ENCODE measurements around the gene KIRREL1.

KIRREL1 gene

DNA sequence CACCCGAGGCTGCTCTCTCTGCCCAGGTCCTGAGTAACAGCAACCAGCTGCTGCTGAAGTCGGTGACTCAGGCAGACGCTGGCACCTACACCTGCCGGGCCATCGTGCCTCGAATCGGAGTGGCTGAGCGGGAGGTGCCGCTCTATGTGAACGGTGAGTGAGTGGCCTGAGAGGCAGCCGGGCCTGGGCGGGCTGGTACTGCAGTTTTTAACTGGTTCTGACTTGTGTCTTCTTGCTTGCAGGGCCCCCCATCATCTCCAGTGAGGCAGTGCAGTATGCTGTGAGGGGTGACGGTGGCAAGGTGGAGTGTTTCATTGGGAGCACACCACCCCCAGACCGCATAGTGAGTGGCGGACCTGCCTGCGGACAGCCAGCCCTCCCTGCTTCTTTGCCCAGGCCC, 96.0 kb downstream of the KIRREL1 start:
- Mint-ChIP-seq H3K36me3 (no peaks in the 10 kb centered on the region), H3K27me3 (no peaks in the 10 kb centered on the region), H3K4me3 (no peak overlapping the region), H3K4me1 (no peaks in the 10 kb centered on the region), H3K27ac (no peak overlapping the region), H3K9me3 (no peaks in the 10 kb centered on the region)

DNA sequence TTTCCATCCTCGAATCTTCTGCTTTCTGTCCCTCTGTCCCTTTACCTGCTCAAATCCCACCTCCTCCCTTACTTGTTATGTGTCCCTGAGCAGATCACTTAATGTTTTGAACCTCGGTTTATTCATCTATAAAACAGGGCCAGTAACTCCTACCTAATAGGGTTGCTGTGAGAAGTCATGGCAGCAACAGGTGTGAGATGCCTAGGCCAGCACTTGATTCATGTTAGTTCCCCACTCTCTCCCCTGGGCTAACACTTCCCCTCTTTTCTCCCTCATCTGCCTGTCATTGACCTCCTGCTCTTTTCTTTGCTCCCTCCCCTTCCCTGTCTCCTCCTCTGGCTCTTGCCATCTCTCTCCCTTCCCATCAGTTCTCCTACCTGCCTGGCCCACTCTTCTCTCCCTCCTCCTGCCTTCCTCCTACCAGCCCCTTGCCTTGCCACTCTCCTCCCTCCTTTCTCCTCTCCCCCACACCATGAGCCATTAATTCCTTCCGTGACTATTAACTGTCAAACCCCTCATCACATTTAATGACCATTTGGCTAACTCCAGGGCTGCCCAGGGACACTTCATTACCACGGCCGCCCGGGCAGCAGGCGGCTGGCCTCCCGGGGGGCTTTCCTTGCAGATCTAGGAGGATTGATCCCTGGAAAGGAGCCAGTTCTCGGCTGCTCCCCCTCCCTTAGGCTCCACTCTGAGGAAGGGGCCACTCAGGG, 96.6 kb downstream of the KIRREL1 start:
- Mint-ChIP-seq H3K27me3 (no peaks in the 10 kb centered on the region), H3K36me3 (no peaks in the 10 kb centered on the region), H3K4me3 (no peak overlapping the region), H3K9me3 (no peaks in the 10 kb centered on the region), H3K27ac (no peak overlapping the region), H3K4me1 (no peaks in the 10 kb centered on the region)

DNA sequence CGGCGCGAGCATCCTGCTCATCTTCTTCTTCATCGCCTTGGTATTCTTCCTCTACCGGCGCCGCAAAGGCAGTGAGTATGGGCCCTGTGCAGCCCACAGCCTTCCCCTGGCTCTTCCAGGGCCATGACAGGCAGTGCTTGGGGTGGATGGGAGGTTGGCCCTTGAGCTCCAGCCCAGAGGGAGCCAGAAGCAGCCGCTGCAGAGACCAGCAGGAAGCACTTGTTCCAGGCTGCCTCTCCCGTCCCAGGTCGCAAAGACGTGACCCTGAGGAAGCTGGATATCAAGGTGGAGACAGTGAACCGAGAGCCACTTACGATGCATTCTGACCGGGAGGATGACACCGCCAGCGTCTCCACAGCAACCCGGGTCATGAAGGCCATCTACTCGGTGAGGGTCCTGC, 99.9 kb downstream of the KIRREL1 start:
- Mint-ChIP-seq H3K27me3 (no peaks in the 10 kb centered on the region), H3K4me3 (no peak overlapping the region), H3K27ac (no peak overlapping the region), H3K9me3 (no peaks in the 10 kb centered on the region), H3K4me1 (no peaks in the 10 kb centered on the region), H3K36me3 (no peaks in the 10 kb centered on the region)

DNA sequence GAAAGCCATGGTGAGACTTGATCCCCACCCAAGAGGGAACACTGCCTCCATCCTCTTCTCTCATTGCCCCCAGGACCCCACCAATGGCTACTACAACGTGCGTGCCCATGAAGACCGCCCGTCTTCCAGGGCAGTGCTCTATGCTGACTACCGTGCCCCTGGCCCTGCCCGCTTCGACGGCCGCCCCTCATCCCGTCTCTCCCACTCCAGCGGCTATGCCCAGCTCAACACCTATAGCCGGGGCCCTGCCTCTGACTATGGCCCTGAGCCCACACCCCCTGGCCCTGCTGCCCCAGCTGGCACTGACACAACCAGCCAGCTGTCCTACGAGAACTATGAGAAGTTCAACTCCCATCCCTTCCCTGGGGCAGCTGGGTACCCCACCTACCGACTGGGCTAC, 101.1 kb downstream of the KIRREL1 start:
- Mint-ChIP-seq H3K27me3 (no peaks in the 10 kb centered on the region), H3K4me3 (no peak overlapping the region), H3K27ac (no peak overlapping the region), H3K9me3 (no peaks in the 10 kb centered on the region), H3K4me1 (no peaks in the 10 kb centered on the region), H3K36me3 (no peaks in the 10 kb centered on the region)

DNA sequence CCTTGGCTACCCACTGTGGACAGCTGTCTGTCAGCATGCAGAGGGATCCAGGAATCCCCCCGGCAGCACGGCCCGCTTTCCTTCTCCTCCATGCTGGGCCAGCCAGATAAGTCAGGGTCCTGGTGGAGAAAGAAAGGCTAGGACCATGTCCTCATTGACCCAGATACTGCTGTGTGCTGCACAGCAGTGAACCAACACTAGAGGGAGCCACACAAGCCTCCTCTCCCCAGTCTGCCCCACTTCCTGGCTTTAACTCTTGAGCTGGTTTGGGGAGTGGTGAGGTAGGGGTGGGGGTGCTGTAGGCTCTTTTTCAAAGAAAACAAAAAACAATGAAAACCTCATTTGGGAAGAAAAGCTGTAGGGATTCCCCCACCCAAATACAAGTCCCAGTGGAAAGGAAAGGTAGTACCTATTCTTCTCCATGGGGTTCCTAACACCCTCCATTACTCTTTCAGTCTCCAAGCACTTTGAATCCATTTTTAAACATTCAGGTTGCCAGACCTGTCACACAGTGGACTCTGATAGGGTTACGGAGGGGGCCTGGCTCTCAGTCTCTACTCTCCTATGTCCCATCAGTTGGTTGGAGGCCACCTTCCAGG, 102.4 kb downstream of the KIRREL1 start:
- H3K27me3 Mint-ChIP-seq, result no peaks in the 10 kb centered on the region
- no peaks in the 10 kb centered on the region for H3K4me1 Mint-ChIP-seq
- H3K36me3 Mint-ChIP-seq, result no peaks in the 10 kb centered on the region
- no peak overlapping the region for H3K4me3 Mint-ChIP-seq
- H3K9me3 Mint-ChIP-seq, result no peaks in the 10 kb centered on the region
- no peak overlapping the region for H3K27ac Mint-ChIP-seq

DNA sequence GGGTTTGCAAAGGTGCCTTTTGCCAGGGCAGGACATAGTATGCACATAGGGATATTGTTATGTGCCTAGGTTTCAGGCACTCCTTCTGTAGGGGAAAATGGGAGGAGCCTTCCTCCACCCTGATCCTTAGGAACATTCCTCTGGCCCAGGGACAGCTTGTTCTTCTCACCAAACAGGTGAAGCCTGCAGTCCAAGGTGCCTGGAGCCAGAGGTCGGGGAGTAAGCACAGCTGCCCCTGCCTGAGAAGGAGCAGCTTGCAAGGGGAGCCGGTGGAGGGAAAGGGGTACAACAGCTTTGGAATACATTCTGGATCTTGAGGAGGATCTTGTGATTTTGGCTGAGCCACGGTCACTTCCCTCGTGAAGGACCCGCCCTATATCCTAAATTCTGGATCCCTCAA, 104.8 kb downstream of the KIRREL1 start:
- no peaks in the 10 kb centered on the region for H3K27me3 Mint-ChIP-seq
- no peak overlapping the region for H3K27ac Mint-ChIP-seq
- H3K36me3 Mint-ChIP-seq, result no peaks in the 10 kb centered on the region
- H3K4me1 Mint-ChIP-seq, result no peaks in the 10 kb centered on the region
- H3K9me3 Mint-ChIP-seq, result no peaks in the 10 kb centered on the region
- no peak overlapping the region for H3K4me3 Mint-ChIP-seq

DNA sequence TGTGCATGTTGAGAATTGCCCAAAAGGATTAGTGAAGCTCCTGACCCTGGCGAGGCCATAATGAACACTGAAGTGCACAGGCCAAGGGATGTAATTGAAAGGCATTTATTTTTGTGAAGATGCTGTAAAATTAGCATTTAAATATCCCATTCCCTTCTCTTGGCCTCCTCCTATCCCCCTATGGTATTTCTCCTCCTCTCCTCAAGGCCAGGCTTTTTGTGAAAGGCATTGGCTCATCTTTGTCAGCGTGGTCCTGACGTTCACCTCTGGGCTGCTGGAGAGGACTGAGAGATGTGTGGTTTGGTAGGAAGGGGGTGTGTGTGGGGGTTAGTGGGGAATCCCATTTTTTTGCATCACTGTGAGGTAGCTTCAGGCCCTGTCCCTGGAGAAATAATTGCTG, 105.7 kb downstream of the KIRREL1 start:
- Mint-ChIP-seq H3K36me3 (no peaks in the 10 kb centered on the region), H3K27me3 (no peaks in the 10 kb centered on the region), H3K27ac (no peak overlapping the region), H3K4me3 (no peak overlapping the region), H3K4me1 (no peaks in the 10 kb centered on the region), H3K9me3 (no peaks in the 10 kb centered on the region)

DNA sequence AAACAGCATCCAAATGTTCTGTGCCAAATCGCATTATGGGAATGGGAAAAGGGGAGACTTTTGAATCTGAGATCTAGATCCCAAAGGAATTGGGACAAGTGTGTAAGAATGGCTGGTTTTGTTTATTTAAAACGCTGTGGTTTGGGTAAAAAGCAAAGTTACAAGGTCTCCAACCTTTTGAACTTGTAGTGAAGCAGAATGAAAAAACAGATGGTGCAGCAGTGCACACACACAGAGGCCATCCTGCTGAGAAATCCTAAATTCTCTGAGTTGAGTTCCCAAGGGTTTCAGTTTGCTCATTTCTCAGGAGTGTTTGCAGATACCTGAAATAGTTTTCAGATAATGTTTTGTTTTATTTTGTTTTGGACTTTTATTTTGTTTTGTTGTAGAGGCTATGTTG, 107.1 kb downstream of the KIRREL1 start:
- Mint-ChIP-seq H3K4me3 (no peak overlapping the region), H3K9me3 (no peaks in the 10 kb centered on the region), H3K27ac (no peak overlapping the region), H3K36me3 (no peaks in the 10 kb centered on the region), H3K27me3 (peaks cover 2% of the 10 kb centered on the region), H3K4me1 (no peaks in the 10 kb centered on the region)

DNA sequence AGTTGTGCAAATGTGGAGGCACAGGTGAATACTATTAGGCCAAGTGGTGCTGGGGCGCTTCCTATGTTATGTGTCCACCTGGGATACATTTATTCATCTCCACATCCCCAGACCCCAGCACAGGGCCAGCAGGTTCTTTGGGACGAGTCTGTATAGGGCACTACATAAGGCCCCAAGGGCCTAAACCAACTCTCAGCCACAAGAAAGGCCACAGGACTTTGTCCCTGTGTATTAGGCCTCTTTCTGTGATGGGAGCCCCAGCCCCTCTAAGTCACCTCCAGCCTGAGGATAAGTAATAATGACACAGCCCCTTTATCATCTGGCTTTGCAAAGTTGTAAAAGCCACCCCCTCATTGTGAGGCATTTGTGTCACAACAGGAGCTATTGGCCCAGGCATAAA, 108.0 kb downstream of the KIRREL1 start:
- H3K9me3 Mint-ChIP-seq, result no peaks in the 10 kb centered on the region
- H3K4me1 Mint-ChIP-seq, result no peaks in the 10 kb centered on the region
- H3K4me3 Mint-ChIP-seq, result no peak overlapping the region
- no peak overlapping the region for H3K27ac Mint-ChIP-seq
- H3K27me3 Mint-ChIP-seq, result peaks cover 4% of the 10 kb centered on the region
- no peaks in the 10 kb centered on the region for H3K36me3 Mint-ChIP-seq

DNA sequence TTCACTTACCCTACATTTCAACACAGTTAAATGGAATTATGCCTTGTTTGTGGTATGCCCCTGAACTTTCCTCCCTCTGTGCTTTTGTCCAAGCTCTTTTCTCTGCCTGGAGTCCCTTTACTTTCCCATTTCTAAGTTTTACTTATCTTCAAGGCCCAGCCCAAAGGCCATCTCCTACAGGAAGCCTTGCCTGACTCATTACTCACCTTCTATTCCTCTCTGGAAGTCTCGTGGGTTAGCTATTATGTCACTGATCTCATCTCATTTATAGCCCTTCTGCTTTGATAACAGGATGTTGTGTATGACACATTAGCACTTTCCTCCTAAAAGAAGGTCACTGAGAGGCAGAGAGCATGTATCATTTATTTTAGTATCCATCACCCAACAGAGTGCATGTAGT, 108.5 kb downstream of the KIRREL1 start:
- Mint-ChIP-seq H3K27ac (no peak overlapping the region), H3K4me3 (no peak overlapping the region), H3K36me3 (no peaks in the 10 kb centered on the region), H3K4me1 (no peaks in the 10 kb centered on the region), H3K9me3 (no peaks in the 10 kb centered on the region), H3K27me3 (peaks cover 6% of the 10 kb centered on the region)

DNA sequence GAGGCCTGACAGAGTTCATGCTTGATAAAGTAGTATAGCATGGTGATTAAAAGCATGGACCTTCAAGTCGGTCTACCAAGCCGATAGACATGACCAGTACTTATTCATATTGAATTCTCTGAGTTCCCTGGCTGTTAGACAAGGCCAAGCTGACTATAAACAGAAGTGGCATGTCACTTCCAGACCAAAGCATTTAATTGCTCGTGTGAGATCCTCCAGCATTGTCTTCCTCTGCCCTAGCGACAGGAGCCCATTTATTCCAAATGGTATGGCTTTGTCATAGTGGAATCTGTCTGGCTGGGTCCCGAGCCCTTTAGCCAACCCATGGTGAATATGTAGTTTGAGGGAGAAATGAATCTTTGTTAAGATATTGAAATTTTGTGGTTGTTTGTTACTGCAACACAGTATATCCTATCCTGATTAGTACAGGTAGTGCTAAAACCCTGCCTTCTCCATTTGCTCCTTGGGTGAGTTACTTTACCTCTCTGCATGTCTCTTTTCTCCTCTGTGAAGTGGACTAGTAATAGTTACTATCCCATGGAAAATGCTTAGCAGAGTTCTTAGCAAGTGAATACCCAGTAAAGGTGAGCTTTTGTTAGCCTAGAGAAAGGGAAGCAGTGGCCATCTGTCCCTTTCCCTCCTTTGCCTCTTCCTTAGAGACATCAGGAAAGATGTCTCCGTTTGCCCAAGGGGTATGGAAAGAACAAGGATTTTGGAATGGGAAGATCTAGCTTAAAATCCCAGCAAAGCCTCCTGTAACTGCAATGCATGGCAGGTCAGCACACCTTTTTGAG, 109.6 kb downstream of the KIRREL1 start:
- Mint-ChIP-seq H3K9me3 (no peaks in the 10 kb centered on the region), H3K27me3 (peaks cover 6% of the 10 kb centered on the region), H3K4me1 (no peaks in the 10 kb centered on the region), H3K4me3 (no peak overlapping the region), H3K27ac (no peak overlapping the region), H3K36me3 (no peaks in the 10 kb centered on the region)

DNA sequence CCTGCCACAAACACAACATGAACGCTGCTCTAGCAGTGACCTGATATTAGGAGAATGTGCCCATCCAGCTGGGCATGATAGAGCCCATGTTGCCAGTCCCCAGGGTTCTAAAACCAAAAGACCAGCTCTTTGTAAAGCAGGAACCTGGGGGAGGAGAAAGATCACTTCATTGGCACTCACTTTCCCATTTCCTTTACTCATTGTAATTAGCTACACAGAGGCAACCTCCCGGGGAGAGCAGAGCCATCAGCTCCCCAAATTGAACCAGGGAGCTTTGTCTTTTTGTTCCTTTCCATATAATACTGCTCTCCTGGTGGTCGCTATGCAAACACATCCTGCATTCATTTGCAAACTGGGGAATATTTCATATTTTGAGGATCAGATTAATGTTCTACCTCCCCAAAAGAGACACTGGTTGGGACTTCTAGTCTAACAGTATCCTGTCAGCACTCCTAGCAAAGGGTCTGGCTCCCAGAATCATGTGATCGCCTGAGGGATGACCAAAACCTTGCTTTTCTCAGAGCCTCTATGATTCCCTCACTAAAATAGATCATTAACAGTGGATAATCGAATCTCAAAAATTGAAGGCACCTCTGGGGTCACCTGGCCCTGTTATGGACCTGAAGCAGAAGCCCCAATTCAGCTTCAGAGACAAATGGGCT, 110.5 kb downstream of the KIRREL1 start:
- Mint-ChIP-seq H3K36me3 (no peaks in the 10 kb centered on the region), H3K27me3 (peaks cover 6% of the 10 kb centered on the region), H3K27ac (no peak overlapping the region), H3K9me3 (no peaks in the 10 kb centered on the region), H3K4me3 (no peak overlapping the region), H3K4me1 (no peaks in the 10 kb centered on the region)

DNA sequence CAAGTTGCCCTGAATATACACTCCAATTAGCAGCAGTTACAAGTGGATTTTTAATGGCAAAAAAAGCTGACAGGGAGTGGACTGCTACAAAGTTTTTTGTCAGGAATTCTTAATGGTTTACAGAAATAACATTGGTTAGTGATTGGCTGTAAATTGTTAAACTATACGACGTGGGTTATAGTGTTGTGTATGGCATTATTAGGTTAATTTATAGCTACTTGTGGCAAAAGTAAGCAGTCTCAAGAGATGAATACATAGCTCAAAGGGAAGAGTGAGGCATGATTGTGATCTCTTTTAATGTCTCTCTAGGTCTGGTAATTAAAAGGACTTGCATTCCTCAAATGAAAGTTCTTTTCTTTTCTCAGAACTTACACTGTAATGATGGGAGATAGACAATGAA, 111.4 kb downstream of the KIRREL1 start:
- no peaks in the 10 kb centered on the region for H3K4me1 Mint-ChIP-seq
- H3K36me3 Mint-ChIP-seq, result no peaks in the 10 kb centered on the region
- H3K27me3 Mint-ChIP-seq, result peaks cover 6% of the 10 kb centered on the region
- H3K9me3 Mint-ChIP-seq, result no peaks in the 10 kb centered on the region
- H3K27ac Mint-ChIP-seq, result no peak overlapping the region
- H3K4me3 Mint-ChIP-seq, result no peak overlapping the region

DNA sequence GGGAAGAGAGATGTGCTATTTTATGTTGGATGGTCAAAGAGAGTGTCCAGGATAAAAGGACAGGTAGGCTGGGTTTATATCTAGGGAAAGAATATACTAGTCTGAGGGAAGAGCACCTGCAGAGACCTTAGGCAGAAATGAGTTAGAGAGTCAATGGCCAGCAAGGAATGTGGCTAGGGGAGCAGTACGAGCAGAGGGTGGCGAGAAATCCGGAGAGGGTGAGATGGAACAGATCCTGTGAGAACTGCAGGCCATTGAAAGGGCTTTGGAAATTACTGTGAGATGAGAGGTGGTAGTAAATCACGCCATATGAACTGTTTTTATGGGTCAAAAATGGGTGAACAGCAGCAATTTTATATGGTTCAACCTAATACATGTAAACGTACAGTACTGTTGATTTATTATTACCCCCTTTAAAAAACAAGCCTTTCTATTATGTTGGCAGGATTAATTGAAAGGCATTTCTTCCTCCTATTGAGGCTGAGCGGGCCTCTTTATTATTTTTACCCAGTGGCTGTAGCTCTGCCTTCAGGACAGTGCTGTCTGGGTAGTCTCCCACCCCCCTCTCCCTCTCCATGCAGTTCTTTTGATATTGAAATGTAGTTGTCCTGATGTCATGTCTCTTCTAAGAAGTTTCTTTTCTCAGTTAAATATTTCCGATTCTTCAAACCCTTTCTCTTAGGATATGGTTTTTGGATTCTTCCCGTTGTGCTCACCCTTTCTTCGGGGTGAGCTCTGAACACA, 112.1 kb downstream of the KIRREL1 start:
- Mint-ChIP-seq H3K27ac (no peak overlapping the region), H3K4me3 (no peak overlapping the region), H3K27me3 (peaks cover 7% of the 10 kb centered on the region), H3K4me1 (no peaks in the 10 kb centered on the region), H3K9me3 (no peaks in the 10 kb centered on the region), H3K36me3 (no peaks in the 10 kb centered on the region)

DNA sequence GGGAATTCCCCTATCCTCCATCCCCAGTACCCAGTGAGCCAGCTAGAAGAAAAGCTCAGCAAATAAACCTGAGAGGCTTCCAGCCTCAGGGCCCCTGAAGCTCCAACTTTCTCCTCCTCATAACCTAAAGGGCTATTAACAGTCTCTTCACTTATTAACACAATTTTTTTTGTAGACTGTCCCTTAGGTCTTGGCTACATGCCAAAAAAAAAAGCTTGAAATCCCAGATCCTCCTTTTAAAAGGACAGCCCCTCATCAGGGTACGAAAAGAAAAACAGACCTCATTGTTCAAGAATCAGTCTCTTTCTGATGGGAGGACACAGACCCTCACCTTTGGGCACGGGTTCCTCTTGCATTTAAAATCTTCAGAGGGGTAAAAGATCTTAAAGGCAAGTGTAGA, 114.5 kb downstream of the KIRREL1 start:
- Mint-ChIP-seq H3K36me3 (no peaks in the 10 kb centered on the region), H3K27me3 (peaks cover 20% of the 10 kb centered on the region), H3K4me3 (no peak overlapping the region), H3K27ac (no peak overlapping the region), H3K4me1 (peaks cover 2% of the 10 kb centered on the region), H3K9me3 (no peaks in the 10 kb centered on the region)
